NCI-H128 (cell line): ENCODE data around the gene TEAD1.

ENCODE experiments used
- DNase-seq: peaks from one replicate; lab custom pipeline; 2025; ENCODE audit not compliant: unreplicated experiment; lab: John Stamatoyannopoulos, UW

TEAD1 gene

GRCh38 chr11:12762278-12762677 lies 88.1 kb downstream of the TEAD1 start:
- no peak for DNase-seq

- no peak for DNase-seq
Measured at GRCh38 chr11:12762696-12763324, 88.6 kb downstream of the TEAD1 start.

GRCh38 chr11:12764187-12764914 lies 90.1 kb downstream of the TEAD1 start:
- DNase-seq: no peak

GRCh38 chr11:12765428-12765827 lies 91.2 kb downstream of the TEAD1 start:
- no peak for DNase-seq

GRCh38 chr11:12767027-12767426 lies 92.8 kb downstream of the TEAD1 start:
- no peak for DNase-seq

GRCh38 chr11:12767577-12767976 lies 93.4 kb downstream of the TEAD1 start:
- no peak for DNase-seq

- DNase-seq: no peak
Measured at GRCh38 chr11:12768726-12769673, 94.8 kb downstream of the TEAD1 start.

- no peak for DNase-seq
Measured at GRCh38 chr11:12769834-12770345, 95.7 kb downstream of the TEAD1 start.

- DNase-seq: no peak
Measured at GRCh38 chr11:12770435-12770834, 96.2 kb downstream of the TEAD1 start.

GRCh38 chr11:12770966-12771597 lies 96.9 kb downstream of the TEAD1 start:
- DNase-seq: no peak

- DNase-seq: no peak
Measured at GRCh38 chr11:12771875-12772274, 97.7 kb downstream of the TEAD1 start.

- no peak for DNase-seq
Measured at GRCh38 chr11:12772324-12772723, 98.1 kb downstream of the TEAD1 start.

- DNase-seq: no peak
Measured at GRCh38 chr11:12773591-12773990, 99.4 kb downstream of the TEAD1 start.

- no peak for DNase-seq
Measured at GRCh38 chr11:12775955-12776354, 101.7 kb downstream of the TEAD1 start.

GRCh38 chr11:12777208-12777874 lies 103.1 kb downstream of the TEAD1 start:
- DNase-seq: no peak

GRCh38 chr11:12778240-12778905 lies 104.2 kb downstream of the TEAD1 start:
- DNase-seq: no peak

- DNase-seq: no peak
Measured at GRCh38 chr11:12783765-12784164, 109.5 kb downstream of the TEAD1 start.

GRCh38 chr11:12784445-12784844 lies 110.2 kb downstream of the TEAD1 start:
- DNase-seq: no peak

GRCh38 chr11:12784987-12785386 lies 110.8 kb downstream of the TEAD1 start:
- DNase-seq: no peak

- DNase-seq: no peak
Measured at GRCh38 chr11:12785901-12786300, 111.7 kb downstream of the TEAD1 start.
